Left ventricle myocardium inferior (tissue), 1 donor: Measurements from ENCODE around the gene TTF2. TPM values are rescaled to one million over a fixed set of nuclear protein-coding genes. Genes with fewer than 3 reads are reported as not detected.

Experiments used
- DNase-seq: peaks from one replicate; pipeline ENCODE4 v3.0.0-alpha.2; 2020
- H3K27ac ChIP-seq: fragments of 200-600 bp; replicated peaks from 2 replicates; pipeline ENCODE4 v1.8.0; 2021
- H3K27me3 ChIP-seq: fragments of 200-600 bp; 2 replicates; pipeline ENCODE4 v1.8.0; 2021; ENCODE audit warnings: low read depth
- H3K36me3 ChIP-seq: fragments of 200-600 bp; 2 replicates; pipeline ENCODE4 v1.8.0; 2021
- H3K4me1 ChIP-seq: fragments of 200-600 bp; 2 replicates; pipeline ENCODE4 v1.8.0; 2021
- H3K4me3 ChIP-seq: fragments of 200-600 bp; 2 replicates; pipeline ENCODE4 v1.8.0; 2021; ENCODE audit warnings: mild to moderate bottlenecking, moderate library complexity
- H3K9me3 ChIP-seq: fragments of 200-600 bp; replicated peaks from 2 replicates; pipeline ENCODE4 v1.8.0; 2021
- CTCF ChIP-seq: fragments of 200-600 bp; IDR thresholded peaks from 2 replicates; pipeline ENCODE4 v1.8.0; 2021; ENCODE audit warnings: antibody characterized with exemption, mild to moderate bottlenecking, borderline replicate concordance
- intact Hi-C: fragments of 100-400 bp; cut with micrococcal nuclease; formaldehyde crosslinking; loops from one replicate; pipeline ENCODE4 v1.11.0; 2022
- total RNA-seq: library from RNA; stranded (reverse); fragmentation: NEBNext Ultra II Directional; extraction: Animal tissue kit (Norgen Biotek cat#: 25700); gene quantifications from one replicate; pipeline ENCODE4 v1.2.1, GENCODE V29; 2021
- donor health status: DM: no; HTN: yes; CAD: no; lungs with severe emphysema.

The TTF2 gene
- total RNA-seq, 1 donor from 2014 or later, result 6.4 TPM

GRCh38 chr1:117026361-117026760, 33.8 kb upstream of the TTF2 start:
- no peak for DNase-seq
- Histone ChIP-seq H3K4me1 (peaks cover 16% of the 10 kb centered on the region), H3K9me3 (no peaks in the 10 kb centered on the region), H3K27ac (peak overlapping the region; percentile 36), H3K36me3 (no peaks in the 10 kb centered on the region), H3K4me3 (no peak overlapping the region), H3K27me3 (no peaks in the 10 kb centered on the region)
- intact Hi-C loops, result no loop called here
- no peak for TF ChIP-seq CTCF

- no peaks in the 10 kb centered on the region for H3K27me3 ChIP-seq
- intact Hi-C loops, result no loop called here
- H3K27ac ChIP-seq, result no peak overlapping the region
- H3K4me3 ChIP-seq, result no peak overlapping the region
- DNase-seq, result no peak
- TF ChIP-seq CTCF, result no peak
- H3K4me1 ChIP-seq, result peaks cover 16% of the 10 kb centered on the region
- no peaks in the 10 kb centered on the region for H3K9me3 ChIP-seq
- H3K36me3 ChIP-seq, result no peaks in the 10 kb centered on the region
These were observed 30.4 kb upstream of the TTF2 start for GRCh38 chr1:117029685-117030084.

GRCh38 chr1:117030271-117030877, 29.8 kb upstream of the TTF2 start:
- intact Hi-C loops, result no loop called here
- Histone ChIP-seq H3K27ac (no peak overlapping the region), H3K27me3 (no peaks in the 10 kb centered on the region), H3K4me1 (peaks cover 16% of the 10 kb centered on the region), H3K4me3 (no peak overlapping the region), H3K36me3 (no peaks in the 10 kb centered on the region), H3K9me3 (no peaks in the 10 kb centered on the region)
- no peak for DNase-seq
- no peak for TF ChIP-seq CTCF

GRCh38 chr1:117032266-117032665, 27.9 kb upstream of the TTF2 start:
- no peak overlapping the region for H3K4me3 ChIP-seq
- intact Hi-C loops, result no loop called here
- H3K27me3 ChIP-seq, result no peaks in the 10 kb centered on the region
- H3K4me1 ChIP-seq, result no peaks in the 10 kb centered on the region
- no peaks in the 10 kb centered on the region for H3K9me3 ChIP-seq
- no peak for DNase-seq
- no peak for TF ChIP-seq CTCF
- no peaks in the 10 kb centered on the region for H3K36me3 ChIP-seq
- no peak overlapping the region for H3K27ac ChIP-seq

GRCh38 chr1:117032681-117033539, 27.2 kb upstream of the TTF2 start:
- intact Hi-C loops, result no loop called here
- Histone ChIP-seq H3K4me3 (no peak overlapping the region), H3K9me3 (no peaks in the 10 kb centered on the region), H3K36me3 (no peaks in the 10 kb centered on the region), H3K27me3 (no peaks in the 10 kb centered on the region), H3K4me1 (no peaks in the 10 kb centered on the region), H3K27ac (no peak overlapping the region)
- TF ChIP-seq CTCF, result no peak
- DNase-seq, result no peak
